ENCODE results near the gene THAP10.
"Not testable (repeated sequence)": the region's sequence is repeated elsewhere in the genome, so short reads cannot be mapped to it uniquely, and the experiment has no call there.

Gene THAP10

GRCh38 chr15:70892002-70892911 lies at the start of gene THAP10, which contains the start of gene LRRC49:
Gene THAP10 (minus strand): TSS chr15:70892433. CDS start chr15:70892272, 161 bp downstream.
Gene LRRC49 (plus strand): TSS chr15:70892826. CDS start chr15:70892895, 69 bp downstream.
- peak within 1 kb of the TSS; percentile 98 for H3K4me3 ChIP-seq (ENCODE audit: control insufficient read depth, low read depth, low read length)
- TF ChIP-seq CTCF (conservative IDR thresholded peaks at IDR 0.05; ENCODE audit: control insufficient read depth, insufficient read depth, low read depth, low read length): no peak
- peak; percentile 98 for DNase-seq (ENCODE audit: low read depth)

- TF ChIP-seq CTCF (conservative IDR thresholded peaks at IDR 0.05; ENCODE audit: control insufficient read depth, insufficient read depth, low read depth, low read length): no peak
- DNase-seq (ENCODE audit: low read depth): peak; percentile 19
- H3K4me3 ChIP-seq (ENCODE audit: control insufficient read depth, low read depth, low read length): no peak overlapping the region
These were observed 44.1 kb upstream of the THAP10 start for GRCh38 chr15:70936326-70936725.

GRCh38 chr15:70935631-70936030 lies 43.4 kb upstream of the THAP10 start:
- no peak overlapping the region for H3K4me3 ChIP-seq (ENCODE audit: control insufficient read depth, low read depth, low read length)
- no peak for TF ChIP-seq CTCF (conservative IDR thresholded peaks at IDR 0.05; ENCODE audit: control insufficient read depth, insufficient read depth, low read depth, low read length)
- no peak for DNase-seq (ENCODE audit: low read depth)

DNA sequence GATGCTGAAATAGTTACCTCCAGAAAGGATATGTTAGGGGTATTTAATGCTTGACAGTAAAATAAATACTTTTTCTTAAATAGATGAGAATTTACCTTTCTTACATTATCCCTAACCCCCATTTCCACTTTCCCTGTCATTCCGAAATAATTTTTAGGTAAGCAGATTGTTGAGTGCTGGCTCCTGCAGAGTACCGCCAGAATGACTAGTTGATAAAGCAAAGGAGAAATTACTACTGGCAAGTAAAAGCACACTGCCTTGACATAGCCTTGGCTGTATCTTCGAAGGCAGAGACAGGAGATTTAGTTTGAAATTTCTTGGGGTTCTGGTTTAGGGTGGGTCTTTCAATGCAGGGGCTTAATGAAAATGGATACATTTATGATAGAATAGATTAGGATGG lies 41.2 kb upstream of the THAP10 start:
- no peak for TF ChIP-seq CTCF (conservative IDR thresholded peaks at IDR 0.05; ENCODE audit: control insufficient read depth, insufficient read depth, low read depth, low read length)
- no peak for DNase-seq (ENCODE audit: low read depth)
- H3K4me3 ChIP-seq (ENCODE audit: control insufficient read depth, low read depth, low read length): no peak overlapping the region

- DNase-seq (ENCODE audit: low read depth): no peak
- TF ChIP-seq CTCF (conservative IDR thresholded peaks at IDR 0.05; ENCODE audit: control insufficient read depth, insufficient read depth, low read depth, low read length): no peak
- H3K4me3 ChIP-seq (ENCODE audit: control insufficient read depth, low read depth, low read length): no peak overlapping the region
These were observed 40.2 kb upstream of the THAP10 start for GRCh38 chr15:70932397-70932796.

DNA sequence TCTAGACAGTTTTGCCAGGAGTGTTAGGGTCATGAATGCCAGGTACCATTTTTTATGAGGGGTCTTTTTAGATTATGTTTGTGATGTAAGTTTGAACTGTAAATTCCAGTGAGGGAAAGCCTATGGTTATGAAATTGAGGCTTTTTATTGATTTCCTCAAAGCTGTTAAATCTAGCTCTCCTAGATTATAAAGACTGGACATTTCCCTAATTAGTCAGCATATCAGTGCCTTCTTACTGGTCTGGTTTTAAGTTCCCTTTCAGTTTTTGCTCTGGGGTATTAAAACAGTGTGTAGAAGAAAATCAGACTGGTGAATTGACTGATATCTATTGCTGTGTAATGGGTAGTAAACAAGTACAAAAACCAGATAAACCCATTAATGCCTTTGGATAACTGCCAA lies 39.6 kb upstream of the THAP10 start:
- no peak for TF ChIP-seq CTCF (conservative IDR thresholded peaks at IDR 0.05; ENCODE audit: control insufficient read depth, insufficient read depth, low read depth, low read length)
- DNase-seq (ENCODE audit: low read depth): no peak

GRCh38 chr15:70926914-70927313 lies 34.7 kb upstream of the THAP10 start:
- not testable (repeated sequence) for H3K4me3 ChIP-seq (ENCODE audit: control insufficient read depth, low read depth, low read length); DNase-seq (ENCODE audit: low read depth)

More for the DNA sequence above, 39.6 kb upstream of the THAP10 start:
- no peak overlapping the region for H3K4me3 ChIP-seq (ENCODE audit: control insufficient read depth, low read depth, low read length)
